ENCODE data around the gene RASL10B.

GRCh38 chr17:35692512-35693210 lies 38.8 kb upstream of the RASL10B start:
- TF ChIP-seq, protein P1, sequence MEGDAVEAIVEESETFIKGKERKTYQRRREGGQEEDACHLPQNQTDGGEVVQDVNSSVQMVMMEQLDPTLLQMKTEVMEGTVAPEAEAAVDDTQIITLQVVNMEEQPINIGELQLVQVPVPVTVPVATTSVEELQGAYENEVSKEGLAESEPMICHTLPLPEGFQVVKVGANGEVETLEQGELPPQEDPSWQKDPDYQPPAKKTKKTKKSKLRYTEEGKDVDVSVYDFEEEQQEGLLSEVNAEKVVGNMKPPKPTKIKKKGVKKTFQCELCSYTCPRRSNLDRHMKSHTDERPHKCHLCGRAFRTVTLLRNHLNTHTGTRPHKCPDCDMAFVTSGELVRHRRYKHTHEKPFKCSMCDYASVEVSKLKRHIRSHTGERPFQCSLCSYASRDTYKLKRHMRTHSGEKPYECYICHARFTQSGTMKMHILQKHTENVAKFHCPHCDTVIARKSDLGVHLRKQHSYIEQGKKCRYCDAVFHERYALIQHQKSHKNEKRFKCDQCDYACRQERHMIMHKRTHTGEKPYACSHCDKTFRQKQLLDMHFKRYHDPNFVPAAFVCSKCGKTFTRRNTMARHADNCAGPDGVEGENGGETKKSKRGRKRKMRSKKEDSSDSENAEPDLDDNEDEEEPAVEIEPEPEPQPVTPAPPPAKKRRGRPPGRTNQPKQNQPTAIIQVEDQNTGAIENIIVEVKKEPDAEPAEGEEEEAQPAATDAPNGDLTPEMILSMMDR (IDR thresholded peaks at IDR 0.05; ENCODE audit: low read depth, low read length), result no peak
- TF ChIP-seq EZH2phosphoT487 (IDR thresholded peaks at IDR 0.05; ENCODE audit: low read depth), result no peak

All from OCI-LY3 (cell line).